Activated CD8-positive, alpha-beta memory T cell treated with anti-CD3 and anti-CD28 coated beads, Interleukin-2, amount 50 U/mL, for 24 hours (primary cell): ENCODE measurements around the gene TIMMDC1.
"Not testable (repeated sequence)": the region's sequence is repeated elsewhere in the genome, so short reads cannot be mapped to it uniquely, and the experiment has no call there.

Experiments used
- DNase-seq: peaks from one replicate; pipeline ENCODE4 v3.0.0-alpha.2; 2020; ENCODE audit errors: extremely low read depth

TIMMDC1 gene

DNA sequence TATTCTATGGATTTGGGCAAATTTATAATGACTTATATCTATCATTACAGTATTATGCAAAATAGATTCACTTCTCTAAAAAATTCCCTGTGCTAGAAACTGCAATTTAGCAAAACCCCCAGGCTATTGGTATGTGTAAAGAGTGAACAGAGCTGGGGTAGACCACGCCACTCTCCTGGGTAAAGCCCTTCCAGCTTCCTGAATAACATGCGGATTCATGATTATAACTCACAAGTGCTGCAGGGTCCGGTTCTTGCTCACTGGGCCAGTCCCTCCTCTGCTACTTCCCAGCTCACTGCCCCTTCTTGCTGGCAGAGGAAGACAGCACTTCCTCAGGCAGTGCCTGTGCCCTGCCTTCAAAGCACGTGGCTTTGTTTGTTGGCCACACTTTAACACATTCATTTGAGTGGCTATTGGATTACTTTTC is 57.0 kb downstream of the TIMMDC1 start:
- no peak for DNase-seq

- no peak for DNase-seq
Observed at GRCh38 chr3:119555929-119556328, 57.6 kb downstream of the TIMMDC1 start.

GRCh38 chr3:119557192-119557876 is 59.0 kb downstream of the TIMMDC1 start:
- DNase-seq: no peak

DNA sequence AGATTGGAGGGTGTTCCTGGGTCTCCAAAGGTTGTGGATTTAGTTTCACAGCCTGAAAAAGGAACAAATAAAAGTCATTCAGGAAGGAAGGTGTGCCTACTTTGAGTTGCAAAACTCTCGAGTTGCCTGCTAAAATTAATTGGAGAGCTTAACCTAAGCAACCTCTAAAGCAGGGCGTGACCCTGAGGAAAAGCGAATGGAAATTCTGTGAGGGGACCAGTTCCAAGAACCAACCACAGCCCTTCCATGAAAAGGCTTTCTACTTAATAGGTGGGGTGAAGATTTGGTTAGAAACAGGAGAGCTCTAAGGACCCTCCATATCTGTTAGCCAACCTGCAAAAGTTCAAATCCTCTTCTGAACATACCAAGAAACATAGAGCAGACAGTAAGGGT is 59.5 kb downstream of the TIMMDC1 start:
- DNase-seq: no peak

DNA sequence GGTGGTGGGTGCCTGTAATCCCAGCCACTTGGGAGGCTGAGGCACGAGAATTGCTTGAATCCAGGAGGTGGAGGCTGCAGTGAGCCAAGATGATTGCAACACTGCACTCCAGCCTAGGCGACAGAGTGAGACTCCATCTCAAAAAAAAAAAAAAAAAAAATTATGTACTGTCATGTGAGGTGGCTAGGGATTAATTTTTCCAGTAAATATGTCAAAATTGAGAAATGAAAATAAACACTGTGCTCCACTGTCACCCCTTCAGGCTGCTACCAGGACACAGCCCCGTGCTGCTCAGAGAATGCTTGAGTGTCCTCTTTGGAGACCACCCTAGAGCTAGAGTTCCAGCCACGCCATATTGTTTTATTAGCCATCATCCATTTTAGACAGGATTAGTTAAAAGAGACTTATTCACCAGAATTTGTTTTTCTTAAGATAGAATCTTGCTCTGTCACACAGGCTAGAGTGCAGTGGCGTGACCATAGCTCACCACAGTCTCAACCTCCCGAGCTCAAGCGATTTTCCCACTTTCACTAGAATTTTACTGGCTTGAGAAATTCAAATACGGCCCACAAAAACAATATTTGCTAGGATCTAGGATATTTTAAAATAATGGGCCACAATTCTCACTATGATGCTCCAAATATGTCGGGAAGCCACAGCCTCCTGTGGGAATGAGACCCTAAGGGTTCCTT is 60.4 kb downstream of the TIMMDC1 start:
- DNase-seq: no peak

- no peak for DNase-seq
Observed at GRCh38 chr3:119559441-119559963, 61.2 kb downstream of the TIMMDC1 start, which contains the start of gene CD80. CD80 (minus strand) TSS chr3:119559614; CDS start chr3:119557728, 1,886 bp downstream.

- DNase-seq: no peak
Observed at GRCh38 chr3:119560160-119560559, 61.8 kb downstream of the TIMMDC1 start.

GRCh38 chr3:119562307-119562961 is 64.1 kb downstream of the TIMMDC1 start:
- DNase-seq: no peak

DNA sequence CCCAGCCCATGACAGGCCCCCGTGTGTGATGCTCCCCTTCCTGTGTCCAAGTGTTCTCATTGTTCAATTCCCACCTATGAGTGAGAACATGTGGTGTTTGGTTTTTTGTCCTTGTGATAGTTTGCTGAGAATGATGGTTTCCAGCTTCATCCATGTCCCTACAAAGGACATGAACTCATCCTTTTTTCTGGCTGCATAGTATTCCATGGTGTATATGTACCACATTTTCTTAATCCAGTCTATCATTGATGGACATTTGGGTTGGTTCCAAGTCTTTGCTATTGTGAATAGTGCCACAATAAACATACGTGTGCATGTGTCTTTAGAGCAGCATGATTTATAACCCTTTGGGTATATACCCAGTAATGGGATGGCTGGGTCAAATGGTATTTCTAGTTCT is 65.0 kb downstream of the TIMMDC1 start:
- DNase-seq: not testable (repeated sequence)

GRCh38 chr3:119569156-119569555 is 70.8 kb downstream of the TIMMDC1 start:
- DNase-seq: no peak

GRCh38 chr3:119570229-119570628 is 71.9 kb downstream of the TIMMDC1 start:
- no peak for DNase-seq

- no peak for DNase-seq
Observed at GRCh38 chr3:119571230-119571629, 72.9 kb downstream of the TIMMDC1 start.

DNA sequence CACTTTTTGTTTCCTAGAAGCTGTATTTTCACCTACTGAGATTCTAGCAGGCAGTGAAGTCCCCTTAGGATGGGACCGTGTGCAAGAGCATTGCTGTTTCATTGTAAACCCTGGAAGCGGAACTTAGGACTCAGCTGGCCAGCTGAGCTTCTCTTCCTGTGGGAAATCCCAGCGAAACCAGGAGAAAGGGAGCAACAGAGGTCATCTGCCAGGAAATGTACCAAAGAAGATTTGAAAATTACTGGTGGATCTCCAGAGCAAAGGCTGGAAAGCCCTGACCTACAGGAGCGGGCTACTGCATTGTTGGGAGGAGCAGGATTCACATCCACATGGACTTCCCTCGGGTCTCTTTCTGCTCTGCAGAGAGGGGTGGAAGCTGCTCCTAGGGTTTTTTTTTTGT is 73.3 kb downstream of the TIMMDC1 start:
- no peak for DNase-seq
